BE2C (cell line): ENCODE data around the gene CAMKMT.

Experiments used
- DNase-seq: peaks from one replicate; pipeline ENCODE4 v3.0.0-alpha.2; 2020
- H3K27me3 ChIP-seq: fragments of 250-450 bp; sonication (Bioruptor Pico); 2 replicates; pipeline ENCODE4 v1.5.1; 2020; ENCODE audit warnings: mild to moderate bottlenecking
- H3K36me3 ChIP-seq: fragments of 250-450 bp; sonication (Bioruptor Pico); 2 replicates; pipeline ENCODE4 v1.5.1; 2020; ENCODE audit warnings: mild to moderate bottlenecking
- H3K4me1 ChIP-seq: fragments of 250-450 bp; sonication (Bioruptor Pico); 2 replicates; pipeline ENCODE4 v1.5.1; 2020
- H3K4me3 ChIP-seq: 2 replicates; pipeline ENCODE4 v1.5.1; 2011; ENCODE audit warnings: low read depth, low read length
- H3K9me3 ChIP-seq: fragments of 250-450 bp; sonication (Bioruptor Pico); 2 replicates; pipeline ENCODE4 v1.5.1; 2020
- TF ChIP-seq, protein P1 (sequence below): IDR thresholded peaks from 2 replicates; pipeline ENCODE4 v1.5.1; 2012; ENCODE audit warnings: mild to moderate bottlenecking, low read depth, low read length

CAMKMT gene

DNA sequence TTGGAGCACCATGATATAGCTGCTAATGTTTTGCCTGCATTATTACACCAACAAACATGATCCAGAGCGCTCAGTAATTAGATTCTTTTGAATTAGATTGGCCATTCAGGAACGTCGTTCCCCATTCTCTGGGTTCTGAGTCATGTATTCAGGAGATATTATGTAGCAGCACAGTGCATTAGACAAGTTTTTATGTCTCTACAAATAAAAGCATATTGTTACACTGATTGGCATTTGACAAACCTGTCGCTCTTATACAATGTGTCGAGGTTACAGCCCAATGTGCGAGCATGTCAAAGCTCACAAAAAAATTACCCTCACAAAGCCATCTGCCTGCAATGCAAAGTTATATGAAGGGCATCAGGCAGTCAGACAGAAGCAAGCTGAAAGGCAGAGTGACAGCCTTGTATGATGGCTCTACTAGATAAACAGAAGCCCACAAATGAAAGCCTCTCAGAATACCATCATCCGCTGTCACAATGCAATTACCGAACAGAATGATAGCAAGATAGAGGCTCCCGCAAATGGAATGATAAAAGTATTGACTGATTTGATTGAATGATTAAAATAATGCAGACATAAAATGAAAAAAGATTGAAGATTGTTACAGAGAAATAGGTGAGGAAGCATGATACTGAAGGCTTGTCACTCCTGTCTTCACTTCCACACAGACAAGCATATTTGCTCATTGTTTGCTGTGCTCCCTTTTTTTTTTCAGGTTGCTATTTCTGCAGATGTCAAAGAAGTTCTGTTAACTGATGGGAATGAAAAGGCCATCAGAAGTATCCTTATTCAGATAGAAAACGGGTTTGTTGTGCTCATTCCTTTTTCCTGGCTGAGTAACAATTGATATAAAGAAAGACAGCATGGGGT, 345.2 kb downstream of the CAMKMT start:
- H3K4me3 ChIP-seq: peak overlapping the region; percentile 53
- peak; percentile 65 for DNase-seq
- H3K4me1 ChIP-seq: peaks cover 35% of the 10 kb centered on the region
- no peaks in the 10 kb centered on the region for H3K9me3 ChIP-seq
- TF ChIP-seq, protein P1, sequence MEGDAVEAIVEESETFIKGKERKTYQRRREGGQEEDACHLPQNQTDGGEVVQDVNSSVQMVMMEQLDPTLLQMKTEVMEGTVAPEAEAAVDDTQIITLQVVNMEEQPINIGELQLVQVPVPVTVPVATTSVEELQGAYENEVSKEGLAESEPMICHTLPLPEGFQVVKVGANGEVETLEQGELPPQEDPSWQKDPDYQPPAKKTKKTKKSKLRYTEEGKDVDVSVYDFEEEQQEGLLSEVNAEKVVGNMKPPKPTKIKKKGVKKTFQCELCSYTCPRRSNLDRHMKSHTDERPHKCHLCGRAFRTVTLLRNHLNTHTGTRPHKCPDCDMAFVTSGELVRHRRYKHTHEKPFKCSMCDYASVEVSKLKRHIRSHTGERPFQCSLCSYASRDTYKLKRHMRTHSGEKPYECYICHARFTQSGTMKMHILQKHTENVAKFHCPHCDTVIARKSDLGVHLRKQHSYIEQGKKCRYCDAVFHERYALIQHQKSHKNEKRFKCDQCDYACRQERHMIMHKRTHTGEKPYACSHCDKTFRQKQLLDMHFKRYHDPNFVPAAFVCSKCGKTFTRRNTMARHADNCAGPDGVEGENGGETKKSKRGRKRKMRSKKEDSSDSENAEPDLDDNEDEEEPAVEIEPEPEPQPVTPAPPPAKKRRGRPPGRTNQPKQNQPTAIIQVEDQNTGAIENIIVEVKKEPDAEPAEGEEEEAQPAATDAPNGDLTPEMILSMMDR: no peak
- H3K36me3 ChIP-seq: no peaks in the 10 kb centered on the region
- no peaks in the 10 kb centered on the region for H3K27me3 ChIP-seq

DNA sequence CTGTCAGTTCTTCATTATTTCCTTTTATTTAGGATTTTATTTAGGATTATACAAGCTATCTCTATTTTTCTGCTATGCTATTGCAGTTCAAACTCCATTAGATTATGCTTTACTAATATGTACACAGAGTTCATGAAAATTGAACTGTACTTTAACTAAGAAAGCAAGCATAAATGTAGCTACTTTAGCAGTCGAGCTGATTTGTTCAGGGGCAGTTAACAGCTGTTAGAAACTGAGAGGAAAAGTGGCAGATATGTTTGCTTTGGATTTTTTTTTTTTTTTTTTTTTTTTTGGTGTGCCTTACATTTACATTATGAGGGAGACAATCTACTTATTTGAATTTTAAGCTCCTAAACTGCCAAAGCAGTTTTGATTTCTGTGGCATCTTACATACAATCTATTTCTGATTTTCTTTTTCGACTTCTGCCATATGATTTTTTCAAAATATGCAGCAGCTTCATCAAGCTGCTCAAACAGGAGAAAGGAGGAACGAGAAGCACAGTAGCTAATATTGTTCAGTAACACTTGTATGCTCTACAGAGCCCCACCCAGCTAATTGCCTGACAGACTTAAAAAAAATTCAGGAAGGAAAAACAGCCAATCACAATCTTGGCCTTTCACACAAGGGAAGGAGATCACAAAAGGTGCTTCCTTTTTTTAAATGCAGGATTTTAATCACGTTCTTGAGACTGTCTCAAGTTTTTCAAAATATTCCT, 346.4 kb downstream of the CAMKMT start:
- DNase-seq: no peak
- H3K4me3 ChIP-seq: no peak overlapping the region; the same call in 1 of the 2 replicates

DNA sequence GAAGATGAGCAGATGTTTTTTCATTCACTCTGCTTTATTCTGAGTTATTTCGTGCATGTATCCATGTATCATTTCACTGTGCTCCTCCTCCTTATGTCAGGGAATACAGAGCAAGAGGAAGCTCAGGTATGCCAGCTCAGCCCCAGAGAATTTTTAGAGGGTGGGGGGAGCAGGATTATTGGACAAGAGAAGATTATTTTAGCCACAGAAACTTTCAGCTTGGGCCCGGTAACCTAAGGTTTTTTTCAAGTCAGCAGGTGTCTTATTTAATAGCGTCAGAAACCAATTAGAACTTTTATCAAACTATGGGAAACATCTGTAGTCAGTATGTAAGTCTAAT, 346.9 kb downstream of the CAMKMT start:
- DNase-seq: no peak
- Histone ChIP-seq H3K9me3 (no peaks in the 10 kb centered on the region), H3K4me3 (no peak overlapping the region), H3K4me1 (peaks cover 45% of the 10 kb centered on the region), H3K36me3 (no peaks in the 10 kb centered on the region), H3K27me3 (no peaks in the 10 kb centered on the region)
- TF ChIP-seq, protein P1: no peak

More for the DNA sequence above, 346.4 kb downstream of the CAMKMT start:
- H3K9me3 ChIP-seq: no peaks in the 10 kb centered on the region
- TF ChIP-seq, protein P1: no peak
- H3K4me1 ChIP-seq: peaks cover 41% of the 10 kb centered on the region
- no peaks in the 10 kb centered on the region for H3K36me3 ChIP-seq
- H3K27me3 ChIP-seq: no peaks in the 10 kb centered on the region

DNA sequence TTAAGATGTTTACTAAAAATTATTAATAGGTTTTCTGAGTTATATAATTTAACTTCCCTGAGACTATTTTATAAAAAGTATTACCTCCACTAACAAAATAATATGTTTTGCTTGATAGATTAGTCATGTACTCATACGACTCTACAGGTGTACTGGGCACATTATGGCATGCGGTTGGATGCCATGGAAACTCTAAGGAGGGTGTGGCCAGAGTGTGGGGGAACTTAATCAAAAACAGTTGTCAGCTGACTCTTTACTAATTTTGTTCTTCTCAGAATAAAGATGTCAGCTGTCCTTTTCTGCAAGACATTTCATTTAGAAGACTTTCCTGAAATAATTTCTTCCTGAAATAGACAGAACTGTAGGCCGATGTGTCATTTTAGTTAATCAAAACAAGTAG, 351.4 kb downstream of the CAMKMT start:
- TF ChIP-seq, protein P1: no peak
- Histone ChIP-seq H3K9me3 (no peaks in the 10 kb centered on the region), H3K36me3 (no peaks in the 10 kb centered on the region), H3K4me1 (peaks cover 35% of the 10 kb centered on the region), H3K27me3 (no peaks in the 10 kb centered on the region), H3K4me3 (no peak overlapping the region)
- no peak for DNase-seq

DNA sequence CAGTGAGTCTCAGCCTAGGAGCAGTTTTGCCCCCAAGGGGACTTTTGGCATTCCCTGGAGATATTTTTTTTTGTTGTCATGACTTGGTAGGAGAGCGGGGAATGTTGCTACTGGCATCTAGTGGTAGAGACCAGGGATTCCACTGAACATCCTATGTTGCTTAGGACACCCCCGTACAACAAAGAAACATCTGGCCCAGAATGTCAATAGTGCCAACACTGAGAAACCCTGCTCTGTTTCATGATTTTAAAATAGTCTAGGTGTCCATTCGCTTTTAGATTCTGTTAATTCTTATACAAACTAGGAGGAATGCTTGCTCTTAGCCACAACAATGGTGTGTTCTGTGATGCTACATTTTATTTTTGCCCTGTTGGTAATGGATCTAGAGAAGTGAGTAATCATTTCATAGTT, 353.9 kb downstream of the CAMKMT start:
- TF ChIP-seq, protein P1: peak; percentile 94

DNA sequence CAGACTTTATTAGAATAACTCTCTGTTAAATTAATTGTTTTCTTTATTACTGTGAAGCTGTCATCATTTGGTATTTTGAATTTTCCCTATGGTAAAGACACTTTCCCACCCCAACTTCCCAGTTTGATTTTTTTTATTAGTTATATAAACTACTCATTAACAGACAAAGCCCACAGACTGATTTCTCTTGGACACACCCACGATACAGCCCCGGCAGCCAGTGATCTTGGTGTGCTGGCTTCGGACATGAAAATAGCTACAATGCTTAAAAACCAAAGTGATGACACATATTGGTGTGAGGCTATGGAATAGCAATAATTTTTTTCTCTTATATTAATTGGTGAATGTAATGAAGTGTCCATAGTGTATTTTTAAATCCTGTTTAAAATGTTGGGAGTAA, 354.4 kb downstream of the CAMKMT start:
- no peak for DNase-seq
- TF ChIP-seq, protein P1: no peak
- Histone ChIP-seq H3K9me3 (no peaks in the 10 kb centered on the region), H3K4me3 (no peak overlapping the region), H3K4me1 (peaks cover 15% of the 10 kb centered on the region), H3K36me3 (no peaks in the 10 kb centered on the region), H3K27me3 (no peaks in the 10 kb centered on the region)

More for the DNA sequence above, 353.9 kb downstream of the CAMKMT start:
- H3K36me3 ChIP-seq: no peaks in the 10 kb centered on the region
- DNase-seq: peak; percentile 77
- no peak overlapping the region for H3K4me3 ChIP-seq
- no peaks in the 10 kb centered on the region for H3K27me3 ChIP-seq
- peaks cover 15% of the 10 kb centered on the region for H3K4me1 ChIP-seq
- no peaks in the 10 kb centered on the region for H3K9me3 ChIP-seq
